Measurements from ENCODE around the gene MYCBPAP. TPM values are rescaled to one million over a fixed set of nuclear protein-coding genes. Genes with fewer than 3 reads are reported as not detected.

Gene MYCBPAP
- polyA plus RNA-seq, 1 experiment = 0.17 TPM

GRCh38 chr17:50535407-50535806, 27.2 kb downstream of the MYCBPAP start:
- no peak for TF ChIP-seq CTCF (IDR thresholded peaks at IDR 0.05; ENCODE audit: low read depth, low read length)
- CTCF ChIA-PET = no interaction called here
- H3K27ac ChIP-seq (ENCODE audit: low read depth, low read length) = no peak overlapping the region
- no peak for DNase-seq (ENCODE audit: low read depth, low spot score)
- peaks cover 29% of the 10 kb centered on the region for H3K27me3 ChIP-seq (ENCODE audit: control insufficient read depth, insufficient read depth, low read length)
- POLR2A ChIA-PET = no interaction called here
- no peaks in the 10 kb centered on the region; the same call in 1 of the 2 replicates for H3K9me3 ChIP-seq (ENCODE audit: control insufficient read depth, insufficient read depth, low read length)
- H3K4me3 ChIP-seq (ENCODE audit: low read depth, low read length) = no peak overlapping the region

- POLR2A ChIA-PET = no interaction called here
- no peak for TF ChIP-seq CTCF (IDR thresholded peaks at IDR 0.05; ENCODE audit: low read depth, low read length)
- Histone ChIP-seq H3K27ac (ENCODE audit: low read depth, low read length) (no peak overlapping the region), H3K9me3 (ENCODE audit: control insufficient read depth, insufficient read depth, low read length) (no peaks in the 10 kb centered on the region; the same call in 1 of the 2 replicates), H3K4me3 (ENCODE audit: low read depth, low read length) (no peak overlapping the region), H3K27me3 (ENCODE audit: control insufficient read depth, insufficient read depth, low read length) (peaks cover 17% of the 10 kb centered on the region)
- DNase-seq (ENCODE audit: low read depth, low spot score) = no peak
- CTCF ChIA-PET = no interaction called here
These were observed 28.7 kb downstream of the MYCBPAP start for GRCh38 chr17:50536683-50537646.

- no peak for DNase-seq (ENCODE audit: low read depth, low spot score)
- H3K27ac ChIP-seq (ENCODE audit: low read depth, low read length) = no peak overlapping the region
- H3K27me3 ChIP-seq (ENCODE audit: control insufficient read depth, insufficient read depth, low read length) = peaks cover 7% of the 10 kb centered on the region
- POLR2A ChIA-PET = no interaction called here
- no peak overlapping the region for H3K4me3 ChIP-seq (ENCODE audit: low read depth, low read length)
- no peak for TF ChIP-seq CTCF (IDR thresholded peaks at IDR 0.05; ENCODE audit: low read depth, low read length)
- CTCF ChIA-PET = interaction anchor here (0.7 kb wide), 1 partner anchor 462 kb away, joined by 4 read pairs; no protein-coding TSS in a partner anchor
- H3K9me3 ChIP-seq (ENCODE audit: control insufficient read depth, insufficient read depth, low read length) = no peaks in the 10 kb centered on the region; the same call in 1 of the 2 replicates
These were observed 29.7 kb downstream of the MYCBPAP start for GRCh38 chr17:50537721-50538548.

GRCh38 chr17:50538549-50539410, 30.5 kb downstream of the MYCBPAP start:
- ChIA-PET POLR2A (no interaction called here), CTCF (interaction anchor here (0.7 kb wide), 1 partner anchor 461 kb away, joined by 4 read pairs; no protein-coding TSS in a partner anchor)
- no peak for DNase-seq (ENCODE audit: low read depth, low spot score)
- TF ChIP-seq CTCF (IDR thresholded peaks at IDR 0.05; ENCODE audit: low read depth, low read length) = no peak
- H3K4me3 ChIP-seq (ENCODE audit: low read depth, low read length) = no peak overlapping the region
- no peaks in the 10 kb centered on the region; the same call in 1 of the 2 replicates for H3K9me3 ChIP-seq (ENCODE audit: control insufficient read depth, insufficient read depth, low read length)
- no peak overlapping the region for H3K27ac ChIP-seq (ENCODE audit: low read depth, low read length)
- no peaks in the 10 kb centered on the region for H3K27me3 ChIP-seq (ENCODE audit: control insufficient read depth, insufficient read depth, low read length)
